SK-N-SH treated with all-trans-retinoic acid at 6 μM for 48 hours (cell line): ENCODE measurements around the gene SEMA5A.

ENCODE experiments used
- CSRNP3 ChIP-seq: fragments of 250-450 bp; sonication (Bioruptor Pico); IDR thresholded peaks from 2 replicates; pipeline ENCODE4 v1.5.1; 2021; ENCODE audit warnings: mild to moderate bottlenecking, moderate library complexity
- ZC3H10 ChIP-seq: fragments of 250-450 bp; sonication (Bioruptor Pico); IDR thresholded peaks from 2 replicates; pipeline ENCODE4 v1.5.1; 2021; ENCODE audit warnings: mild to moderate bottlenecking, moderate library complexity
- ZFP30 ChIP-seq: fragments of 450-650 bp; formaldehyde crosslinking; IDR thresholded peaks from 2 replicates; pipeline ENCODE4 v1.5.0; 2022; ENCODE audit warnings: mild to moderate bottlenecking, moderate library complexity

DNA sequence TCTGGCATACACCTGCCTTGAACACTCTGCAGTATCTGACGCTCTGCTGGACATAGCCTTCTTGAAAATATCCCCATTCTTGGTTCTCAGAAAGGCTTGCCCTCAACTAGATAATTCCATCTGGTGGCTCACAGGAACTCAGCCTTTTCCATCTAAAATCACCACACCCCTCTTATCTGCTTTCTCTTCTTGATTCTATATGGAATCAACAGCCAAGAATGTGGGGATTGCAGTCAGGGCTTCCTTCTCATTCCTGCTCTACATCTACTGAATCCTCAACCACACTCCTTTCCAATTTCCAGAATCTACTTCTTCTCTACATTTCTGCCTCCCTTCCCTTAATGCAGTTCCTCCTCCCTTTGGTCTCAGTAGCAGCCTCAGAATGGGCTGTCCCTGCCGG, 170.1 kb downstream of the SEMA5A start:
- no peak for TF ChIP-seq ZFP30
- no peak for TF ChIP-seq ZC3H10 (CRISPR knock-in tag)
- TF ChIP-seq CSRNP3 (CRISPR knock-in tag): no peak
